Liver (tissue), 9 donors: ENCODE data around the gene SPAG17. TPM values are rescaled to one million over a fixed set of nuclear protein-coding genes. Genes with fewer than 3 reads are reported as not detected.
A peak's percentile ranks its signal among the peaks of the same experiment; 100 is the strongest.

Source experiments
- DNase-seq: peaks from one replicate; pipeline ENCODE4 v3.0.0-alpha.2; 2017; ENCODE audit warnings: low spot score
- H3K27ac ChIP-seq, 2 donors: one replicate each; pipeline ENCODE4 v1.7.0; 2013; ENCODE audit warnings: inconsistent platforms in 2 of 2, low read length in 2 of 2, control low read depth in 1 of 2, low read depth in 1 of 2, mild to moderate bottlenecking in 1 of 2
- H3K27me3 ChIP-seq, 4 donors: one replicate each; pipeline versions ENCODE4 v1.6.1 to v1.7.0; 2013; ENCODE audit warnings: low read length in 3 of 4, inconsistent platforms in 1 of 4, mild to moderate bottlenecking in 1 of 4, moderate library complexity in 1 of 4; ENCODE audit not compliant: control insufficient read depth in 4 of 4, insufficient read depth in 4 of 4
- H3K36me3 ChIP-seq, 4 donors: one replicate each; pipeline versions ENCODE4 v1.6.1 to v1.7.0; 2013; ENCODE audit warnings: low read length in 3 of 4, mild to moderate bottlenecking in 3 of 4, low read depth in 1 of 4, moderate library complexity in 1 of 4; ENCODE audit not compliant: control insufficient read depth in 4 of 4, insufficient read depth in 3 of 4
- H3K4me1 ChIP-seq, 4 donors: one replicate each; pipeline versions ENCODE4 v1.6.1 to v1.7.0; 2013; ENCODE audit warnings: low read length in 3 of 4, mild to moderate bottlenecking in 3 of 4, moderate library complexity in 1 of 4; ENCODE audit not compliant: control insufficient read depth in 4 of 4, insufficient read depth in 4 of 4
- H3K4me3 ChIP-seq, 3 donors: one replicate each; pipeline versions ENCODE4 v1.6.1 to v1.7.0; 2013; ENCODE audit warnings: low read length in 3 of 3, control low read depth in 1 of 3, low read depth in 1 of 3, mild to moderate bottlenecking in 1 of 3
- H3K9ac ChIP-seq, 2 donors: one replicate each; pipeline ENCODE4 v1.7.0; 2013; ENCODE audit warnings: low read length in 2 of 2, mild to moderate bottlenecking in 2 of 2, moderate library complexity in 2 of 2, control low read depth in 1 of 2, low read depth in 1 of 2
- H3K9me3 ChIP-seq, 4 donors: one replicate each; pipeline versions ENCODE4 v1.6.1 to v1.7.0; 2013; ENCODE audit warnings: low read length in 3 of 4; ENCODE audit not compliant: control insufficient read depth in 4 of 4
- FOXA1 ChIP-seq: IDR thresholded peaks from 2 replicates; pipeline ENCODE4 v1.6.1; 2016; ENCODE audit warnings: antibody characterized with exemption
- HNF4A ChIP-seq, 2 donors: conservative IDR thresholded peaks; 2 replicates each; pipeline ENCODE4 v1.6.1; 2016; ENCODE audit warnings: antibody characterized with exemption in 2 of 2, mild to moderate bottlenecking in 2 of 2
- HNF4G ChIP-seq: IDR thresholded peaks from 2 replicates; pipeline ENCODE4 v1.6.1; 2016; ENCODE audit warnings: antibody characterized with exemption
- JUND ChIP-seq, 2 donors: IDR thresholded peaks; 2 replicates each; pipeline ENCODE4 v1.6.1; 2016; ENCODE audit warnings: antibody characterized with exemption in 2 of 2
- RAD21 ChIP-seq, 2 donors: IDR thresholded peaks; 2 replicates each; pipeline ENCODE4 v1.6.1; 2016; ENCODE audit warnings: antibody characterized with exemption in 2 of 2, mild to moderate bottlenecking in 2 of 2
- RXRA ChIP-seq, 2 donors: IDR thresholded peaks; 2 replicates each; pipeline ENCODE4 v1.6.1; 2017 to 2018; ENCODE audit warnings: antibody characterized with exemption in 2 of 2, mild to moderate bottlenecking in 1 of 2
- SP1 ChIP-seq: IDR thresholded peaks from 2 replicates; pipeline ENCODE4 v1.6.1; 2018; ENCODE audit warnings: antibody characterized with exemption, mild to moderate bottlenecking
- TAF1 ChIP-seq: conservative IDR thresholded peaks from 2 replicates; pipeline ENCODE4 v1.6.1; 2016; ENCODE audit warnings: antibody characterized with exemption, mild to moderate bottlenecking
- YY1 ChIP-seq: IDR thresholded peaks from 2 replicates; pipeline ENCODE4 v1.6.1; 2016; ENCODE audit warnings: antibody characterized with exemption, mild to moderate bottlenecking
- WGBS: extraction: QIAGEN DNeasy Blood & Tissue Kit; methylation state at CpG from one replicate; pipeline ENCODE4 v1.1.7; 2013; 5-methylcytosine and 5-hydroxymethylcytosine counted together
- polyA plus RNA-seq, 2 donors: library from polyadenylated mRNA; stranded (reverse) in 1 of 2; unstranded in 1 of 2; fragments of 200-250 nt in 1 of 2; fragments of >200 nt in 1 of 2; fragmentation: Nextera tagmentation in 1 of 2; extraction: Ambion mirVana in 1 of 2; gene quantifications; one replicate each; pipeline versions ENCODE4 v1.2.1 to v1.2.3, GENCODE V29; 2013 to 2015
- total RNA-seq, 2 donors: library from RNA; depleted of rRNA; stranded (reverse); fragments of >200 nt; gene quantifications; one replicate each; pipeline ENCODE4 v1.2.3, GENCODE V29; 2014
- TF ChIP-seq, protein P1 (sequence below): IDR thresholded peaks from 2 replicates; pipeline ENCODE4 v1.6.1; 2016; ENCODE audit warnings: antibody characterized with exemption
- TF ChIP-seq, protein P2 (sequence below): IDR thresholded peaks from 2 replicates; pipeline ENCODE4 v1.6.1; 2016; ENCODE audit warnings: antibody characterized with exemption
- TF ChIP-seq, protein P3 (sequence below): IDR thresholded peaks from 2 replicates; pipeline ENCODE4 v1.6.1; 2016; ENCODE audit warnings: antibody characterized with exemption
- TF ChIP-seq, protein P4 (sequence below): IDR thresholded peaks from 2 replicates; pipeline ENCODE4 v1.6.1; 2016; ENCODE audit warnings: antibody characterized with exemption, mild to moderate bottlenecking
- donor health status: healthy.
- donor health status: healthy.
- donor health status: healthy.
- donor health status: healthy.
- donor health status: healthy.

SPAG17 gene
- total and polyA plus RNA-seq, 4 donors: 0.17 to 0.75 TPM; not detected in 2

DNA sequence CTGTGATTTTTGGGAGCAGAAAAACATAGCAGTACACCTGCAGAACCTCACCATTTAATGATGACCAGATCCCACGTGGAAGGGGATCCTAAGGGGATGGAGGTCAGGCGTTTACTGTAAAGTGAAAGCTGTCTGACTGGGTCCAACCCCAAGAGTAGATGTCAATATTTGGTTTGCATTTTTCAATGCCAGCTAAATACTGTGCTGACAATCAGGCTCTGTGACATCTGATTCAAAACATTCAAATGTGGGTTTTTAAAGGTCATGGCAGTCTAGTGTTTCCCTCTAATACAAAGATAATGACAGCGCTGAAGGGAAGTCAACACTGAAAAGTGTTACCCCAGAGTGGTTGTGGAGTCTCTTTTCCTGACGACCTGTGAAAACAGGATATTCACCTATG, 68.1 kb downstream of the SPAG17 start:
- no peaks in the 10 kb centered on the region for H3K36me3 ChIP-seq
- TF ChIP-seq YY1 (no peak), SP1 (peak; percentile 35), RXRA (IDR thresholded peaks at IDR 0.05) (peak; percentile 23 to 57), TAF1 (no peak), HNF4A (conservative IDR thresholded peaks at IDR 0.05) (peak; percentile 46 to 49)
- TF ChIP-seq, protein P1, sequence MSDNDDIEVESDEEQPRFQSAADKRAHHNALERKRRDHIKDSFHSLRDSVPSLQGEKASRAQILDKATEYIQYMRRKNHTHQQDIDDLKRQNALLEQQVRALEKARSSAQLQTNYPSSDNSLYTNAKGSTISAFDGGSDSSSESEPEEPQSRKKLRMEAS: peak; percentile 13
- TF ChIP-seq, protein P2, sequence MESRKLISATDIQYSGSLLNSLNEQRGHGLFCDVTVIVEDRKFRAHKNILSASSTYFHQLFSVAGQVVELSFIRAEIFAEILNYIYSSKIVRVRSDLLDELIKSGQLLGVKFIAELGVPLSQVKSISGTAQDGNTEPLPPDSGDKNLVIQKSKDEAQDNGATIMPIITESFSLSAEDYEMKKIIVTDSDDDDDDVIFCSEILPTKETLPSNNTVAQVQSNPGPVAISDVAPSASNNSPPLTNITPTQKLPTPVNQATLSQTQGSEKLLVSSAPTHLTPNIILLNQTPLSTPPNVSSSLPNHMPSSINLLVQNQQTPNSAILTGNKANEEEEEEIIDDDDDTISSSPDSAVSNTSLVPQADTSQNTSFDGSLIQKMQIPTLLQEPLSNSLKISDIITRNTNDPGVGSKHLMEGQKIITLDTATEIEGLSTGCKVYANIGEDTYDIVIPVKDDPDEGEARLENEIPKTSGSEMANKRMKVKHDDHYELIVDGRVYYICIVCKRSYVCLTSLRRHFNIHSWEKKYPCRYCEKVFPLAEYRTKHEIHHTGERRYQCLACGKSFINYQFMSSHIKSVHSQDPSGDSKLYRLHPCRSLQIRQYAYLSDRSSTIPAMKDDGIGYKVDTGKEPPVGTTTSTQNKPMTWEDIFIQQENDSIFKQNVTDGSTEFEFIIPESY: no peak
- peak overlapping the region; percentile 38 to 45 for H3K27ac ChIP-seq
- no peak overlapping the region for H3K9ac ChIP-seq
- no peaks in the 10 kb centered on the region for H3K27me3 ChIP-seq
- WGBS: 25% methylated on average over 4 of the region's 4 CpGs
- no peak overlapping the region for H3K4me3 ChIP-seq
- no peak for DNase-seq
- no peaks in the 10 kb centered on the region for H3K9me3 ChIP-seq
- H3K4me1 ChIP-seq: peaks cover 7 to 39% (median 28%) of the 10 kb centered on the region in 4 donors

DNA sequence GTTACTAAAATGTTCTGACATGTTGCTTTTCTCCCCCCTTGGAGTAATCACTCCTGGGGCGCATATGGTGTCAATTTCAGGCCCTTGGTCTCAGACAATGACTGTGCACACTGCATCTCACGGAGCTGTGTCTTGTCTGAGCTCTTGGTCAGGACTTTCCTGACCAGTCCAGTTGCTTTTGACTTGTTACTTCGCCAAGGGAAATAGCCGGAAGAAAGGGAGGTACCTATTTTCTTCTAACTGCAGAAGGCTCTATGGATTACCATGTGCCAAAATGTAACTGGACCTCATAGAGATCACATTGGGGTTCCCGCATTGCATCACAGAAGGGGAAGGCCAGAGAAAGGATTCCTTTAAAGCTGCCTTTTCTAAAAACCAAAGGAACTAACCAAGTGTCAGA, 68.6 kb downstream of the SPAG17 start:
- H3K9me3 ChIP-seq: no peaks in the 10 kb centered on the region
- H3K9ac ChIP-seq: no peak overlapping the region
- H3K27me3 ChIP-seq: no peaks in the 10 kb centered on the region
- no peaks in the 10 kb centered on the region for H3K36me3 ChIP-seq
- no peak for DNase-seq
- peaks cover 7 to 43% (median 29%) of the 10 kb centered on the region in 4 donors for H3K4me1 ChIP-seq
- H3K27ac ChIP-seq: peak overlapping the region; percentile 1 to 38
- no peak overlapping the region for H3K4me3 ChIP-seq
- TF ChIP-seq TAF1 (no peak), JUND (IDR thresholded peaks at IDR 0.05) (no peak), FOXA1 (no peak), HNF4G (no peak), RAD21 (IDR thresholded peaks at IDR 0.05) (no peak)
- TF ChIP-seq, protein P3, sequence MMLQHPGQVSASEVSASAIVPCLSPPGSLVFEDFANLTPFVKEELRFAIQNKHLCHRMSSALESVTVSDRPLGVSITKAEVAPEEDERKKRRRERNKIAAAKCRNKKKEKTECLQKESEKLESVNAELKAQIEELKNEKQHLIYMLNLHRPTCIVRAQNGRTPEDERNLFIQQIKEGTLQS: no peak
- TF ChIP-seq, protein P4, sequence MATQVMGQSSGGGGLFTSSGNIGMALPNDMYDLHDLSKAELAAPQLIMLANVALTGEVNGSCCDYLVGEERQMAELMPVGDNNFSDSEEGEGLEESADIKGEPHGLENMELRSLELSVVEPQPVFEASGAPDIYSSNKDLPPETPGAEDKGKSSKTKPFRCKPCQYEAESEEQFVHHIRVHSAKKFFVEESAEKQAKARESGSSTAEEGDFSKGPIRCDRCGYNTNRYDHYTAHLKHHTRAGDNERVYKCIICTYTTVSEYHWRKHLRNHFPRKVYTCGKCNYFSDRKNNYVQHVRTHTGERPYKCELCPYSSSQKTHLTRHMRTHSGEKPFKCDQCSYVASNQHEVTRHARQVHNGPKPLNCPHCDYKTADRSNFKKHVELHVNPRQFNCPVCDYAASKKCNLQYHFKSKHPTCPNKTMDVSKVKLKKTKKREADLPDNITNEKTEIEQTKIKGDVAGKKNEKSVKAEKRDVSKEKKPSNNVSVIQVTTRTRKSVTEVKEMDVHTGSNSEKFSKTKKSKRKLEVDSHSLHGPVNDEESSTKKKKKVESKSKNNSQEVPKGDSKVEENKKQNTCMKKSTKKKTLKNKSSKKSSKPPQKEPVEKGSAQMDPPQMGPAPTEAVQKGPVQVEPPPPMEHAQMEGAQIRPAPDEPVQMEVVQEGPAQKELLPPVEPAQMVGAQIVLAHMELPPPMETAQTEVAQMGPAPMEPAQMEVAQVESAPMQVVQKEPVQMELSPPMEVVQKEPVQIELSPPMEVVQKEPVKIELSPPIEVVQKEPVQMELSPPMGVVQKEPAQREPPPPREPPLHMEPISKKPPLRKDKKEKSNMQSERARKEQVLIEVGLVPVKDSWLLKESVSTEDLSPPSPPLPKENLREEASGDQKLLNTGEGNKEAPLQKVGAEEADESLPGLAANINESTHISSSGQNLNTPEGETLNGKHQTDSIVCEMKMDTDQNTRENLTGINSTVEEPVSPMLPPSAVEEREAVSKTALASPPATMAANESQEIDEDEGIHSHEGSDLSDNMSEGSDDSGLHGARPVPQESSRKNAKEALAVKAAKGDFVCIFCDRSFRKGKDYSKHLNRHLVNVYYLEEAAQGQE: no peak
- WGBS: 91% methylated on average over 5 of the region's 5 CpGs
